Tibial nerve (tissue), 4 donors: ENCODE measurements around the gene IGFBP3. TPM values are rescaled to one million over a fixed set of nuclear protein-coding genes. Genes with fewer than 3 reads are reported as not detected.
A peak's percentile ranks its signal among the peaks of the same experiment; 100 is the strongest.

ENCODE experiments used
- DNase-seq, 2 donors: peaks; one replicate each; pipeline ENCODE4 v3.0.0-alpha.2; 2019; ENCODE audit warnings: low spot score in 2 of 2
- H3K27ac ChIP-seq, 4 donors: fragments of 200-600 bp; sonication (generic) in 3 of 4; one replicate each; pipeline ENCODE4 v1.5.1; 2017 to 2019; ENCODE audit warnings: mild to moderate bottlenecking in 1 of 4
- H3K27me3 ChIP-seq, 2 donors: fragments of 200-600 bp; sonication (generic) in 1 of 2; one replicate each; pipeline versions ENCODE4 v1.5.1 to v1.6.0; 2017 to 2019
- H3K36me3 ChIP-seq, 3 donors: fragments of 200-600 bp; sonication (generic); one replicate each; pipeline ENCODE4 v1.5.1; 2018 to 2019
- H3K4me1 ChIP-seq, 4 donors: fragments of 200-600 bp; sonication (generic) in 3 of 4; one replicate each; pipeline ENCODE4 v1.5.1; 2017 to 2019
- H3K4me3 ChIP-seq, 4 donors: fragments of 200-600 bp; sonication (generic) in 3 of 4; one replicate each; pipeline ENCODE4 v1.5.1; 2017 to 2019; ENCODE audit warnings: mild to moderate bottlenecking in 1 of 4, moderate library complexity in 1 of 4
- H3K9me3 ChIP-seq, 4 donors: fragments of 200-600 bp; sonication (generic) in 3 of 4; one replicate each; pipeline ENCODE4 v1.5.1; 2017 to 2019
- CTCF ChIP-seq, 5 experiments: fragments of 200-600 bp in 3 of 5; fragments of 450-650 bp in 2 of 5; sonication (generic) in 3 of 5; IDR thresholded peaks; one replicate each; pipeline ENCODE4 v1.5.1; 2016 to 2019; ENCODE audit warnings: antibody characterized with exemption in 5 of 5, mild to moderate bottlenecking in 3 of 5, moderate library complexity in 2 of 5
- EP300 ChIP-seq, 2 donors: sonication (generic); formaldehyde crosslinking; IDR thresholded peaks; one replicate each; pipeline ENCODE4 v1.6.1; 2017; ENCODE audit warnings: antibody characterized with exemption in 2 of 2, mild to moderate bottlenecking in 1 of 2
- POLR2A ChIP-seq, 2 donors: fragments of 450-650 bp; IDR thresholded peaks; one replicate each; pipeline ENCODE4 v1.6.1; 2017; ENCODE audit warnings: antibody characterized with exemption in 2 of 2, mild to moderate bottlenecking in 2 of 2, moderate library complexity in 2 of 2
- WGBS, 2 donors: methylation state at CpG; one replicate each; pipeline ENCODE4 v1.1.5; 2018; 5-methylcytosine and 5-hydroxymethylcytosine counted together
- total RNA-seq, 4 donors: library from RNA; depleted of rRNA; stranded (reverse); fragments of >200 nt; gene quantifications; one replicate each; pipeline ENCODE4 v1.1.0, GENCODE V29; 2016

IGFBP3 gene
- total RNA-seq, 4 donors from 2014 or later = 145 to 377 (median 257) TPM

GRCh38 chr7:45919231-45919784 is 1.8 kb downstream of the IGFBP3 start:
- Histone ChIP-seq H3K4me3 (peak overlapping the region in 2 of 4 donors; percentile 34 to 60), H3K9me3 (no peaks in the 10 kb centered on the region), H3K27me3 (peaks cover 0 to 56% of the 10 kb centered on the region in 2 donors), H3K27ac (no peak overlapping the region), H3K4me1 (peaks cover 0 to 55% (median 16%) of the 10 kb centered on the region in 4 donors), H3K36me3 (peaks cover 0 to 8% (median 0%) of the 10 kb centered on the region in 3 donors)
- DNase-seq = no peak
- TF ChIP-seq CTCF (IDR thresholded peaks at IDR 0.05) (no peak), POLR2A (IDR thresholded peaks at IDR 0.05) (no peak), EP300 (IDR thresholded peaks at IDR 0.05) (no peak)
- WGBS, 2 donors = 23 to 24% methylated on average over 9 of the region's 9 CpGs

DNA sequence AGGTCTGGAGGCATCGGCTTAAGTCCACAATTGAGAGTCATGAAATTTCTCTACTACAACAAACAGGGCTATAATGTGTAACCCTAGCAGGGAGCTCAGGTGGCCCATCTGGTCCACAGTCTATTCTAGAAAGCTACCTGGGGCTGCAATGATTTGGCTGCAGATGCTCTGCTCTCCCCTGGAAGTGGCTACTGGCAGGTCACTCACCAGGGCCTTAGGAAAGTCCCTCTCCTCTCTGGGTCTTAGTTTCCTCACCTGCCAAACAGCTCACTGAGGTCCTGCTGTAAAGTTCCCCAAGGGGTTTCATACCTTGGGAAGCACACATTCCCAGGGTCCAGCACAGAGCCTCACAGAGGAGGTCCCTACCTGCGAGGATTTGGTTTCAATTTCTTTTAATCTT is 2.5 kb downstream of the IGFBP3 start:
- no peak for DNase-seq
- Histone ChIP-seq H3K4me1 (peaks cover 0 to 54% (median 16%) of the 10 kb centered on the region in 4 donors), H3K27me3 (peaks cover 0 to 56% of the 10 kb centered on the region in 2 donors), H3K27ac (no peak overlapping the region), H3K36me3 (peaks cover 0 to 8% (median 0%) of the 10 kb centered on the region in 3 donors), H3K9me3 (no peaks in the 10 kb centered on the region), H3K4me3 (peak overlapping the region in 1 of 4 donors; percentile 60)
- TF ChIP-seq EP300 (IDR thresholded peaks at IDR 0.05) (no peak), CTCF (IDR thresholded peaks at IDR 0.05) (no peak), POLR2A (IDR thresholded peaks at IDR 0.05) (no peak)
- 75 to 79% methylated on average over 2 of the region's 2 CpGs for WGBS, 2 donors

DNA sequence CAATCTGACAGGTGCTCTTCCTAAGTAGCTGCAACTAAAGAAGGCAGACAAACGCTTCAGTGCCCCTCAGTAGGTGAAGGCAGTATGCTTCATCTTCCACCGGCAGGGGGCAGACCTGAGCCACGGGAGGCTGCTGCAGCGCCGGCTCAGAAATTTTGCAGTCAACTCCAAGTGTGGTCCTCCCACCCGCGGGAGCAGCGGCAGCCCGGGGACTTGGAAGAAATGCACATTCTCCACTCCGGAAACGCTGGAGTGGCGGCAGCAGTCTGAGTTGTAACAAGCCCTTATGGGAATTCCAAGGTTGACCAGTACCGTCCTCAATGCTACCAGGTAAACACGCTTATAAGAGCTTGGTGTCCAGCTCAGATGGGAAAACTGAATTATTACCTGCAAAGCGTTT is 3.4 kb downstream of the IGFBP3 start:
- no peaks in the 10 kb centered on the region for H3K9me3 ChIP-seq
- peak overlapping the region in 1 of 4 donors; percentile 60 for H3K4me3 ChIP-seq
- whole genome bisulfite sequencing, 2 donors = 5 to 6% methylated on average over 14 to 15 of the region's 15 CpGs
- TF ChIP-seq CTCF (IDR thresholded peaks at IDR 0.05) = peak; percentile 79 to 92 (median 87)
- no peak for TF ChIP-seq EP300 (IDR thresholded peaks at IDR 0.05)
- DNase-seq = peak; percentile 71 to 74
- peaks cover 0 to 45% (median 15%) of the 10 kb centered on the region in 4 donors for H3K4me1 ChIP-seq
- H3K27me3 ChIP-seq = peaks cover 0 to 56% of the 10 kb centered on the region in 2 donors
- no peak overlapping the region for H3K27ac ChIP-seq
- peaks cover 0 to 13% (median 0%) of the 10 kb centered on the region in 3 donors for H3K36me3 ChIP-seq

- no peak for DNase-seq
- Histone ChIP-seq H3K36me3 (peaks cover 0 to 16% (median 0%) of the 10 kb centered on the region in 3 donors), H3K4me3 (no peak overlapping the region), H3K9me3 (no peaks in the 10 kb centered on the region), H3K4me1 (peaks cover 0 to 39% (median 11%) of the 10 kb centered on the region in 4 donors), H3K27ac (no peak overlapping the region), H3K27me3 (peaks cover 0 to 56% of the 10 kb centered on the region in 2 donors)
- WGBS, 2 donors = 79 to 80% methylated on average over 14 of the region's 14 CpGs
- TF ChIP-seq POLR2A (IDR thresholded peaks at IDR 0.05) (no peak), CTCF (IDR thresholded peaks at IDR 0.05) (no peak), EP300 (IDR thresholded peaks at IDR 0.05) (no peak)
These were observed 4.0 kb downstream of the IGFBP3 start for GRCh38 chr7:45917064-45917463.

DNA sequence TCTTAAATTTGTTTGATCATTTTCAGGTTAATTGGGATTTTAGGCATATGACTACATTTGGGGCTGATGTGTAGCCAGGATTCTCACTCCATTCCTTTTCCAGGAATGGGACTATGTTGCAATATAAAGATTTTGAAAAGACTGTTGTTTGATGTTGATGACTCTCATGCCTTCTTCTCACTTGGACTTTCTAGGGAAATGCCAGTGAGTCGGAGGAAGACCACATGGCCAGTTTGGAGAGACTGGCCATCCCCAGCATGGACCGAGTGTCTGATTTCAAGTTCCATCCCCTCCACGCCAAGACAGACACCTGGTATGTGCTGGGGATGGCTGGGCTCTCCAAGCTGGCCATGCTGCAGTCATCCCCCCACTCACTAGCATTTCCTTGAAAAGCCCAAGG is 5.5 kb downstream of the IGFBP3 start:
- H3K36me3 ChIP-seq = peaks cover 0 to 16% (median 0%) of the 10 kb centered on the region in 3 donors
- H3K4me1 ChIP-seq = peaks cover 0 to 26% (median 0%) of the 10 kb centered on the region in 4 donors
- WGBS, 2 donors = 87 to 88% methylated on average over 3 of the region's 3 CpGs
- H3K27me3 ChIP-seq = peaks cover 0 to 45% of the 10 kb centered on the region in 2 donors
- no peaks in the 10 kb centered on the region for H3K9me3 ChIP-seq
- no peak for DNase-seq
- TF ChIP-seq POLR2A (IDR thresholded peaks at IDR 0.05) (no peak), CTCF (IDR thresholded peaks at IDR 0.05) (no peak), EP300 (IDR thresholded peaks at IDR 0.05) (no peak)
- H3K4me3 ChIP-seq = no peak overlapping the region
- H3K27ac ChIP-seq = no peak overlapping the region
